WERI-Rb-1 (cell line): ENCODE measurements around the gene MKX.

ENCODE experiments used
- DNase-seq: peaks from one replicate; pipeline ENCODE4 v3.0.0-alpha.2; 2020
- H3K27ac ChIP-seq: fragments of 250-450 bp; sonication (Bioruptor Pico); 2 replicates; pipeline ENCODE4 v1.5.1; 2020; ENCODE audit warnings: mild to moderate bottlenecking, moderate library complexity
- H3K27me3 ChIP-seq: fragments of 250-450 bp; sonication (Bioruptor Pico); 2 replicates; pipeline ENCODE4 v1.5.1; 2021; ENCODE audit warnings: mild to moderate bottlenecking, low read depth, moderate library complexity; ENCODE audit not compliant: insufficient read depth, severe bottlenecking
- H3K36me3 ChIP-seq: fragments of 250-450 bp; sonication (Bioruptor Pico); 2 replicates; pipeline ENCODE4 v1.5.1; 2020; ENCODE audit warnings: mild to moderate bottlenecking, moderate library complexity
- H3K4me3 ChIP-seq: 2 replicates; pipeline ENCODE4 v1.5.1; 2011; ENCODE audit warnings: low read depth, mild to moderate bottlenecking, control low read depth, low read length
- H3K9me3 ChIP-seq: fragments of 250-450 bp; sonication (Bioruptor Pico); 2 replicates; pipeline ENCODE4 v1.5.1; 2021; ENCODE audit warnings: mild to moderate bottlenecking, moderate library complexity; ENCODE audit not compliant: severe bottlenecking
- TF ChIP-seq, protein P1 (sequence below): IDR thresholded peaks from 2 replicates; pipeline ENCODE4 v1.5.1; 2011; ENCODE audit warnings: low read depth, mild to moderate bottlenecking, control low read depth, inconsistent platforms, low read length

The MKX gene

DNA sequence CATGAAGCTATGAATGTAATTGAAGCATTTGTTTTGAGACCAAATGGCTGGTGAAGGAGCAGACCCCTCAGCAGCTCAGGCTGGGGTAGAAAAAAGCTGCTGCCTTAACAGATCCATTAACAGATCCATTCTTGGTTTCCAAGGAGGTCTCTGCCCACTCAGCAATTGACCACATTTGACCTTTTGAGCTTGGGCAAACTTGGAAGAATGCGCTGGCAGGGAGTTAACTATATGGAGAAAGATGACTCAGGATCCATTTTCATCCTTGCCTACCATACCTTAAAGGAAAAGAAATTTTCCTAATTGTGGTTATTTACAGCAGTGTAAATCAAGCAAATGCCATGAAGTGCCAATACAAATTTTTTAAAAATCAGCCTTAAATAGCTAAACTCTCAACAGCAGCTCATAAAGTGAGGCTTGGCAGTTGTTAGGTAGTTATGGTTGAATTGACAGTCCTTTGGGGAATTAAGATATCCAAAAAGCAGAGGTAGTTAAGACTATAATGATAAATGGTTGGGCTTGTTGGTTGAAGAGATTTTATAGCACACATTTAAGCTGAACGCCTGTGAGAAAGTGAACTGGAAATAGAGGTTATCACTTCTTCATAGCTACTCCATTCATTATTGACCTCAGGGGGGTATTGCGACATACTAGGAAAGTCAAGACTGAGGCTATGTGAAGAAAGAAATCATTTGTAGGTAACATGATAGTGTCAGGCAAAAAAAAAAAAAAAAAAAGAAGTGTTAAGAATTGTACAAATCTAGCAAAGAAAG is 83.9 kb downstream of the MKX start:
- Histone ChIP-seq H3K9me3 (no peaks in the 10 kb centered on the region), H3K27ac (no peak overlapping the region)
- no peak for DNase-seq

GRCh38 chr10:27660711-27661110 is 84.9 kb downstream of the MKX start:
- TF ChIP-seq, protein P1, sequence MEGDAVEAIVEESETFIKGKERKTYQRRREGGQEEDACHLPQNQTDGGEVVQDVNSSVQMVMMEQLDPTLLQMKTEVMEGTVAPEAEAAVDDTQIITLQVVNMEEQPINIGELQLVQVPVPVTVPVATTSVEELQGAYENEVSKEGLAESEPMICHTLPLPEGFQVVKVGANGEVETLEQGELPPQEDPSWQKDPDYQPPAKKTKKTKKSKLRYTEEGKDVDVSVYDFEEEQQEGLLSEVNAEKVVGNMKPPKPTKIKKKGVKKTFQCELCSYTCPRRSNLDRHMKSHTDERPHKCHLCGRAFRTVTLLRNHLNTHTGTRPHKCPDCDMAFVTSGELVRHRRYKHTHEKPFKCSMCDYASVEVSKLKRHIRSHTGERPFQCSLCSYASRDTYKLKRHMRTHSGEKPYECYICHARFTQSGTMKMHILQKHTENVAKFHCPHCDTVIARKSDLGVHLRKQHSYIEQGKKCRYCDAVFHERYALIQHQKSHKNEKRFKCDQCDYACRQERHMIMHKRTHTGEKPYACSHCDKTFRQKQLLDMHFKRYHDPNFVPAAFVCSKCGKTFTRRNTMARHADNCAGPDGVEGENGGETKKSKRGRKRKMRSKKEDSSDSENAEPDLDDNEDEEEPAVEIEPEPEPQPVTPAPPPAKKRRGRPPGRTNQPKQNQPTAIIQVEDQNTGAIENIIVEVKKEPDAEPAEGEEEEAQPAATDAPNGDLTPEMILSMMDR = no peak
- no peaks in the 10 kb centered on the region for H3K9me3 ChIP-seq
- DNase-seq = no peak
- no peaks in the 10 kb centered on the region for H3K27me3 ChIP-seq
- H3K27ac ChIP-seq = no peak overlapping the region
- H3K4me3 ChIP-seq = no peak overlapping the region
- no peaks in the 10 kb centered on the region for H3K36me3 ChIP-seq

More for the DNA sequence above, 83.9 kb downstream of the MKX start:
- Histone ChIP-seq H3K36me3 (no peaks in the 10 kb centered on the region), H3K4me3 (no peak overlapping the region), H3K27me3 (no peaks in the 10 kb centered on the region)
- TF ChIP-seq, protein P1 = no peak

DNA sequence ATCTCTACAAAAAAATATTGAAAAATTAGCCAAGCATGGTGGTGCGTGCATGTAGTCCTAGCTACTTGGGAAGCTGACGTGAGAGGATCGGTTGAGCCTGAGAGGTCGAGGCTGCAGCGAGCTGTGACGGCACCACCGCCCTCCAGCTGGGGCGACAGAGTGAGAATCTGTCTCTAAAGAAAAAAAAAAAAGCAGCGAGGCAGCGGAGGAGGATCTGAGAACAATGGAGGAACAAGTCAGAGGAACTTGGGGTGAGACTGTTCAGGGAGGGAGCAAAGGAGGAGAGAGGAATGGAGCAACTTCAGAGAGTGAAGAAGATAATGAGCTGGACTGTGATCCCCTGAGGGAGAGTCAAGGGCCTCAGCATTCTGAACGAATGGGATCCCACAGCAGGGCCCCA is 85.4 kb downstream of the MKX start:
- TF ChIP-seq, protein P1 = no peak
- Histone ChIP-seq H3K4me3 (no peak overlapping the region), H3K27ac (no peak overlapping the region), H3K9me3 (no peaks in the 10 kb centered on the region), H3K36me3 (no peaks in the 10 kb centered on the region), H3K27me3 (no peaks in the 10 kb centered on the region)
- DNase-seq = no peak

- no peak overlapping the region for H3K4me3 ChIP-seq
- no peak overlapping the region for H3K27ac ChIP-seq
- TF ChIP-seq, protein P1 = no peak
- H3K36me3 ChIP-seq = no peaks in the 10 kb centered on the region
- no peaks in the 10 kb centered on the region for H3K27me3 ChIP-seq
- H3K9me3 ChIP-seq = no peaks in the 10 kb centered on the region
- DNase-seq = no peak
These were observed 85.8 kb downstream of the MKX start for GRCh38 chr10:27659786-27660185.

- TF ChIP-seq, protein P1 = no peak
- H3K36me3 ChIP-seq = no peaks in the 10 kb centered on the region
- DNase-seq = no peak
- H3K27me3 ChIP-seq = no peaks in the 10 kb centered on the region
- H3K27ac ChIP-seq = no peak overlapping the region
- no peak overlapping the region for H3K4me3 ChIP-seq
- H3K9me3 ChIP-seq = no peaks in the 10 kb centered on the region
These were observed 86.8 kb downstream of the MKX start for GRCh38 chr10:27658788-27659187.

- no peak for DNase-seq
- Histone ChIP-seq H3K27me3 (no peaks in the 10 kb centered on the region), H3K27ac (no peak overlapping the region), H3K9me3 (no peaks in the 10 kb centered on the region), H3K36me3 (no peaks in the 10 kb centered on the region), H3K4me3 (no peak overlapping the region)
- TF ChIP-seq, protein P1 = no peak
These were observed 90.3 kb downstream of the MKX start for GRCh38 chr10:27655296-27655695.
